ENCODE data around the gene CMYA5.

Gene CMYA5

DNA sequence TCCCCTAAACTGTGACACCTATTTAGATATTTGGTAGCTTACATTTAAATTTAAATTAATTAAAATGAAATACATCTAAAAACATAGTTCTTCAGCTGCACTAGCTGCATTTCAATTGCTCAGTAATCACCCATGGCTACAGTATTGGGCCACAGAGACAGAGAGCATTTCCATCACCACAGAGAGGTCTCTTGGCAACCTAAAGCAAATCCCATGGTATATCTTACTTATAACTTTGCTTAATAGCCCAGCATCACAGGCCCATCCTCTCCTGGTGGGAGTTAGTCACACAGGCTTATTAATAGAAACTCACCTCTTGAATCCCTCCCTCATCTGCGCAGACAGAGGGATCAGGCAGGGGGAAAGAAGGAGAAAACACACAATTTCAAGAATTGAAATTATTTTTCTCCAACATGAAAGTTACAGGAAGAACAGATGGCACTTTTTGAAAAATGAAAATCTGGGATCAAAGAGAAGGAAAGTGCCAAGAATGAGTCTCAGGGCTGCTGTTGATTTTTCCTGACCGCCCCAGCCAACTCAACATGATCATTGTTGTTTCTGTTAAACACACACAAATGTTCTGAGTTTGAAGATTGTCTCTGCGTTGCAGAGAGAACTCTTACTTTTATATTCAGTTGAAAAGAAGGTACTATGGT lies 144.6 kb downstream of the CMYA5 start:
- H3K36me3 ChIP-seq (ENCODE audit: control insufficient read depth, insufficient read depth, low read length) = no peaks in the 10 kb centered on the region
- no peak overlapping the region for H3K4me3 ChIP-seq (ENCODE audit: low read length)
- no peak for DNase-seq (ENCODE audit: low read depth, low spot score)
- H3K9me3 ChIP-seq (ENCODE audit: control insufficient read depth, insufficient read depth, low read length) = no peaks in the 10 kb centered on the region
- H3K27me3 ChIP-seq (ENCODE audit: control insufficient read depth, insufficient read depth, low read length) = no peaks in the 10 kb centered on the region
- H3K27ac ChIP-seq (ENCODE audit: low read length) = no peak overlapping the region
- no CpG with 5 or more reads among the region's 3 CpGs for WGBS (ENCODE audit: insufficient coverage, insufficient read length)
- no peaks in the 10 kb centered on the region for H3K4me1 ChIP-seq (ENCODE audit: control insufficient read depth, insufficient read depth, low read length)

DNA sequence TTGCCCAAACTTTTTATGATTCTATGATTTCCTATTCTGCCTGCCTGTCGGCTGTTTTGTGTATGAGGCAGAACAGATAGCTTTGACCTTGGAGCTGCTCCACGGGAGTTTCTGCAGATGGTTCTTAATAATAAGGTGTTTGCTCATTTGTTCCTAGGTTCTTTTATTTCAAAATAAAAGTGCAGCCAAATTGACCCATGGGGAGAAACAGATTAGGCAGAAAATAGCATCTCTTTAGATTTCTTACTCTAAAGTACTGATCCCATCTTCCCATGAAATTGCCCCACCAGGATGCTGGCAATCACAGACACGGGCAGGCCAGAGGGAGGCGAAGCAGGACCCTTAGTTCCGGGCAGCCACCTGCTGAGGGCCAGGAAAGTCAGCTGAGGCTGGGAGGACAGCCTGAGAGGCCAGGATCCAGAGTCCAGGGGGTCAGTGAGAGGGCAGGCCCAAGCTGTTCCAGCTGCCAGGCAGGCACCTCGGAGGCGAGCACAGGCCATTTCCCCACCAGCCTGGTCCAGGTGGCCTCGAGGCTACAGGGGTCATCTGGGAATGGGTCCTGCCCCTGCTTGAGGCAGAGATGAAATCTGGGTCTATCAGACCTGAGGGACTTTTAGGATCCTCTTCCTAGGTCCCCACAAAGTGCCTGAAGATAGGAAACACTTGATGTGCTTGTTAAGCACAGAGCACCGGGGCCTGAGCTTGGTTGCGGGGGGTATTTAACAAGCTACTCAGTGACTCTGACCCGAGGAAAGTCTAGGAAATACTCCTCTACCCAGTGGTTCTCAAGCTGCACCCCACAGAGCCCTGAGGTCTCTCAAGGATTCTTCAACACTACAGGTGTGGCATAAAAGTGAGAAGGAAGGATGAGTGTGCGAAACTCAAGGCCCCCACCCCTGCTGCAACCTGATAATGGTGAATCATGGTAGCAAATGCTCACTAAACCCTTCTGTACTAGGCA lies 145.4 kb downstream of the CMYA5 start:
- Histone ChIP-seq H3K4me3 (ENCODE audit: low read length) (no peak overlapping the region), H3K27me3 (ENCODE audit: control insufficient read depth, insufficient read depth, low read length) (no peaks in the 10 kb centered on the region), H3K36me3 (ENCODE audit: control insufficient read depth, insufficient read depth, low read length) (no peaks in the 10 kb centered on the region), H3K4me1 (ENCODE audit: control insufficient read depth, insufficient read depth, low read length) (no peaks in the 10 kb centered on the region), H3K27ac (ENCODE audit: low read length) (no peak overlapping the region), H3K9me3 (ENCODE audit: control insufficient read depth, insufficient read depth, low read length) (no peaks in the 10 kb centered on the region)
- no CpG with 5 or more reads among the region's 12 CpGs for WGBS (ENCODE audit: insufficient coverage, insufficient read length)
- DNase-seq (ENCODE audit: low read depth, low spot score) = no peak

DNA sequence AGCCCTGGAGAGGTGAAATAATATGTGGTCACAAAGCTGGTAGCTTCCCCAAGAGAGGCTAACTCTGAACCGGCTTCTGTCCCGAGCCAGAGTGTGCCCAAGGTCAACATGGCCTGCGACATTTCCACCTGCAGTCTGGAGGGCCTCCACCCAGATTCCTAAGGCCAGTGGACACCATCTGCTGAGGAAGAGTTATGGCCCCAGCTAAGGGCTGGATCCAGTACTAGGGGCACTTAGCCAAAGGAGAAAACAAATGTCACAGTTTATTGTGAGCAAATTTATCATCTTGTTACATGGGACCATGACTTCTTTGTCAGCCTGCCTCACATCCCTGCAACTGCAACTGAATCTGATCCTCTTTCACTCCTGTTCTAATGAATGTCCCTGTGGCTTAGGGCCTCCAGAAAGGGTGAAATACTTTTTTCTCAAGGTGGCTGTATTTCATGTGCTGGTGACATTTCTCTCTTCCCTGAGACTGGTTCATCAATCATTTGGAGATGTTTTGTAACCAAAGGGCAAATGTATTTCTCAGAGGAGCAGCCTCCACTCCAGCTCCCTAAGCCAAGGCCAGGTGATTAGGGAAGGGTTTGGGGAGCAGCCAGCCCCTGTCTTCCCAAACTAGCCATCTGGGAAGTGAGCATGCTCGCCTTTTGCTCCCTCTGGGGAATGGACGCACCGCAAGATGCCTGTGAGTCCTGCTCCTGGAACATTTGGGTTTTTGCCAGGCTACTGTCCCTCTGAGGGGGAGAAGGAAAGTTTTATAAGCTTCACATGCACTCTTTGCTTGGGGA lies 148.3 kb downstream of the CMYA5 start:
- H3K4me1 ChIP-seq (ENCODE audit: control insufficient read depth, insufficient read depth, low read length) = no peaks in the 10 kb centered on the region
- H3K4me3 ChIP-seq (ENCODE audit: low read length) = no peak overlapping the region
- WGBS (ENCODE audit: insufficient coverage, insufficient read length) = no CpG with 5 or more reads among the region's 6 CpGs
- no peak overlapping the region for H3K27ac ChIP-seq (ENCODE audit: low read length)
- H3K36me3 ChIP-seq (ENCODE audit: control insufficient read depth, insufficient read depth, low read length) = no peaks in the 10 kb centered on the region
- no peaks in the 10 kb centered on the region for H3K9me3 ChIP-seq (ENCODE audit: control insufficient read depth, insufficient read depth, low read length)
- no peaks in the 10 kb centered on the region for H3K27me3 ChIP-seq (ENCODE audit: control insufficient read depth, insufficient read depth, low read length)
- no peak for DNase-seq (ENCODE audit: low read depth, low spot score)

DNA sequence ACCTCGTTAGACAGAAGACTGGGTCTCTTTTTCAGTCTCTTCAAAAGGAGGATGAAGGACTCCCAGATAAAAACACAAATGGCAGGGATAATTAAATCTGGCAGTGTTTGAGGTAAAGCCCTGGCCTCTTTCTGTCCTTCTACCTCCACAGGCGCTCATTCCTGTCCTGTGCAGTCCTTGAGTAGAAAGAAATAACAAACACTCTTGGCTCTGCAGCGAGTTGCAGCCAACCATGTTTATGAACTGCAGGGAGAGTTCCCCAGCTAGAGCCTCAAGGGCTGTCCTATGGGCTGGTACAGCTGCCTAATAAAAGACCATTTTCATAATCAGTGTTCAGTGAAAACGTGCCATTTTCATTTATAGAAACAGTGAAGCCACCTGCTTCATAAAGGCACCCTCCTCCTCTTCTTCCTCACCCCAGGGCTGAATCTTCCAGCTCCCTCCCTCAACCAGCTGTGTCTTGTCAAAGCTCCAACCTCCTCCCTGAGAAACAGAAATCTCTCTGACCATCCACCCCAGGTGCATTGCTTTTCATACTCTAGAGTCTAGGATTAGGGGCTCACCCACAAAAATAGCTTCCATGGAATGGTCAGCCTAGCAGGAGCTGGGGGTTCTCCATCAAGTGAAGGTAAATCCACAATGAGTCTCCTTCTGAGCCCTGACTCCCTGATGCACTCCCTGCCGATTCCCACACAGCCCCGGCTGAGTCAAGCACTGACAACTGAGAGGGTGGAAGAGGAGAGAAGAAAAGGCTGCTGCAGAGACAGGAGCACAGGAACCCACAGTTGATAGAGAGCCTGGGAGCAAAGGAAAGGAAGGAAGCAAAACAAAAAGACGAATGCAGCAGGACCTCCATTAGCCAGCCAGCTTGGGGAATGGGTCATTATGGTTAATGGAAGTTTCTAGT lies 150.7 kb downstream of the CMYA5 start:
- H3K4me1 ChIP-seq (ENCODE audit: control insufficient read depth, insufficient read depth, low read length) = no peaks in the 10 kb centered on the region
- no peaks in the 10 kb centered on the region for H3K36me3 ChIP-seq (ENCODE audit: control insufficient read depth, insufficient read depth, low read length)
- H3K4me3 ChIP-seq (ENCODE audit: low read length) = no peak overlapping the region
- H3K27ac ChIP-seq (ENCODE audit: low read length) = no peak overlapping the region
- no peak for DNase-seq (ENCODE audit: low read depth, low spot score)
- H3K9me3 ChIP-seq (ENCODE audit: control insufficient read depth, insufficient read depth, low read length) = no peaks in the 10 kb centered on the region
- WGBS (ENCODE audit: insufficient coverage, insufficient read length) = no CpG with 5 or more reads among the region's 7 CpGs
- no peaks in the 10 kb centered on the region for H3K27me3 ChIP-seq (ENCODE audit: control insufficient read depth, insufficient read depth, low read length)

DNA sequence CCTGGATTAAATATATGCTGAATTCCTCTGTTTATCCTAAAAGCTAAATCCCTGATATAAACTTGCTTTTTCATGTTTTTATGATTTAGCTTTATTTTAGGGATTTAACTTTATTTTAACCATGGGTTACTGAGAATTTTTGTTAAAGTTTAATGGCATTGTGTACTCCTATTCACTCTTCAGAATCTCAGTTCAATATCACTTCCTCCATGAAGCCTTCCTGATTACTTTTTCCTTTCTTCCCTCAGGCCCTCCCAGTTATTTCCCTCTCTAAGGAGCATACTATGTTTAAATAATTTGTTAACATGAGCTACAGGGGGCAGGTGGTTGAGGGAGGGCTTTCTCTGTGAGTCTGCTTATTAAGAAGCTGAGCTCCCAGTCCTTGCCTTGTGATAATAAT lies 151.5 kb downstream of the CMYA5 start:
- no peaks in the 10 kb centered on the region for H3K4me1 ChIP-seq (ENCODE audit: control insufficient read depth, insufficient read depth, low read length)

DNA sequence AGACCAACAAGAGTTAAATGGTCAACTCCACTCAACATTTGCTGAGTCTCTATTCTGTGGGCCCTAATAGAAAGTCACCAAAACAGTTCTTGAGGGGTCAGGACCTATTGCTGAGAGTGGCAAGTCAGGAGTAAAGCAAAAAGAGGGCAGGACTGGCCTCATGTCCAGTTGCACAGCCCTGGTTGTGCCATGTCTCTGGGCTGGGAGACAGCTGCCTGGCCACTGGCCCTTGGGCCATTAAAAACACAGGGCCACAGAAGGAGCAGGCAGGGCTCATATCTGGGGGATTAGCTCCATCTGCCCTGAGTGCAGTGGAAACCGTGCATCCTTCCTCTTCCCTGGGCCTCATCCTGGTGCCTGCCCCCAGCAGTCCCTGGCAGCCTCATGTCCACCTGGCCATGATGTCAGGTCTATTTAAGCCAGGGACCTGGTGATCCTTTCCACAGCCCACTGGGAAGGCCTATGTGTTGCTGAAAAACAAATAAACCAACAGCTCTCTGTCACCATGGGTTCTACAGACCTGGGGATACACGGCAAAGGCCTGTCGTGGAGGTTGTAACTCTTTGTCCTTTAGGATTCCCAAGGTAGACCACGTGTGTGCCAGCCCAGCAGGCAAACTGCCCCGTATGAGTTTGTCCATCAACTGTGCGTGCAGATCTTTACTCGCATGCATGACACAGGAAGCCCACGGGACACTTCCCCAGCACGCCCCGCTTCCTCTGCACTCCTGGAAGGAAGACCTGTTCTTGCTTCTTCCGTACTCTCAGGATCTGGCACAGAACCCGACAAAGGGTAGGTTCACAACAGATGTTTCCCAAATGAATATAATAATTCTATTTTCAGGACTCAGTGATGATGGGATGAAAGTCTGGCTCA lies 152.6 kb downstream of the CMYA5 start:
- no peaks in the 10 kb centered on the region for H3K36me3 ChIP-seq (ENCODE audit: control insufficient read depth, insufficient read depth, low read length)
- H3K27me3 ChIP-seq (ENCODE audit: control insufficient read depth, insufficient read depth, low read length) = no peaks in the 10 kb centered on the region
- H3K4me1 ChIP-seq (ENCODE audit: control insufficient read depth, insufficient read depth, low read length) = no peaks in the 10 kb centered on the region
- H3K9me3 ChIP-seq (ENCODE audit: control insufficient read depth, insufficient read depth, low read length) = no peaks in the 10 kb centered on the region
- H3K27ac ChIP-seq (ENCODE audit: low read length) = no peak overlapping the region
- DNase-seq (ENCODE audit: low read depth, low spot score) = no peak
- WGBS (ENCODE audit: insufficient coverage, insufficient read length) = no CpG with 5 or more reads among the region's 12 CpGs
- H3K4me3 ChIP-seq (ENCODE audit: low read length) = no peak overlapping the region

More for the DNA sequence above, 151.5 kb downstream of the CMYA5 start:
- no peak for DNase-seq (ENCODE audit: low read depth, low spot score)
- Histone ChIP-seq H3K27me3 (ENCODE audit: control insufficient read depth, insufficient read depth, low read length) (no peaks in the 10 kb centered on the region), H3K27ac (ENCODE audit: low read length) (no peak overlapping the region), H3K36me3 (ENCODE audit: control insufficient read depth, insufficient read depth, low read length) (no peaks in the 10 kb centered on the region), H3K9me3 (ENCODE audit: control insufficient read depth, insufficient read depth, low read length) (no peaks in the 10 kb centered on the region), H3K4me3 (ENCODE audit: low read length) (no peak overlapping the region)

DNA sequence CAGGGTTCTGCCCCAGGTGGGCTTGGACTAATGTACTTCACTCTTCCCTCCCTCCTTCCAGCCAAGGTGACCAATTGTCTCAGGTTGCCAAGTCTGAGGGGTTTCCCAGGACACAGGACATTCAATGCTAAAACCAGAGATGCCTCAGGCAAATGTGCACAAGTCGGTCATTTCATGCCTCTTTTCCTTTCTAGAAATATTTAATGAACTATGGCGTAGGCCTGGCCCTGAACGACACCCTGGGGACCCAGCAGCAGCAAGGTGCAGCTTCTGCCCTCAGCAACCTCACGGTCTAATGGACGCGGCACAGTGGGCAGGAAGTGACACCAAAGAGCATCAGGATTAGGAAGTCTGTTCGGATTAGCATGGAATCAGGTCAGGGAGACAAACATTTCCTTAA lies 153.4 kb downstream of the CMYA5 start:
- H3K4me1 ChIP-seq (ENCODE audit: control insufficient read depth, insufficient read depth, low read length) = no peaks in the 10 kb centered on the region
- H3K9me3 ChIP-seq (ENCODE audit: control insufficient read depth, insufficient read depth, low read length) = no peaks in the 10 kb centered on the region
- H3K36me3 ChIP-seq (ENCODE audit: control insufficient read depth, insufficient read depth, low read length) = no peaks in the 10 kb centered on the region
- no peak for DNase-seq (ENCODE audit: low read depth, low spot score)
- H3K4me3 ChIP-seq (ENCODE audit: low read length) = no peak overlapping the region
- WGBS (ENCODE audit: insufficient coverage, insufficient read length) = no CpG with 5 or more reads among the region's 7 CpGs
- H3K27me3 ChIP-seq (ENCODE audit: control insufficient read depth, insufficient read depth, low read length) = no peaks in the 10 kb centered on the region
- no peak overlapping the region for H3K27ac ChIP-seq (ENCODE audit: low read length)

DNA sequence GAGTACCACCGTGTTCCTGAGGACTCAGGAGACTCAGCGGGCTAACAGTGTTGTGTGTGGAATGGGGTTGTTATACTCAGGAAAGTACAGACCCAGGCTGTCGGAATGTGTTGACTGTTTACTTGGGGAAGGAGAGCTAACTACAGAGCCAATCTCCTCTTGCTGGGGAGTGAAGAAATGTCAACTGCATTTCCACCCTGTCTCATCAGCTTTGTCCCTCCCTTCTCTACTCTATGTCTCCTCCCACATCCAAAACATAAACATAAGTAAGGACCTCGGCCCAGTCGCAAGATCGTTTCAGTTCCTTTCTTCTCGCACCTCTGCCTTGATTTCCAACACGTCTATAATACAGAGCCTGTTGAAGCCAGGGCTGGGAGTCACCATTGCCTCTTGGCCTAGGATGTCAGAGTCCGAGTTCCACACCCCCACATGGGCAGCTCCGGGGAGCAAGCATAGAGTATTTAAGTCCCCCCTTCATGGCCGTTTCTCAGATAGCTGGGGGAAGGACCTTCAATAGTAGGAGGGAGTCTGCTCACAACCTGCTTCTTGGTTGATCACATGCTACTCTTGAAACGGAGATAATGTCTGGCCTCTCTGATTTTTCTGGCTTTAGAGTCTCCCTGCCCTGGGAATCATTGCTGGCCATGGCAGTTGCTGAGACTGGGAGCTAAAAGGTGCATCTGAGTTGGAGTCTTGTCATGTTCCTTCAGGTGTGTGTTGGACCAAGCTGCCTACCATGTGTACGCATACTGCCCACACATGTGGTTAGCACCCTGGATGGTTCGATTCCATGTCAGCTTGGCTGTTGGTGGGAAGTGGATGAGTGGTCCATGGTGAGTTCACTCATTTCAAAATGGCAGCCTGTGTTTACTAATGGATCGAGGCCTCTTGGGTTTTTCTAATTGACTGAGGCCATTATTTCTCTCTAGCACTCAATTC lies 154.1 kb downstream of the CMYA5 start:
- Histone ChIP-seq H3K9me3 (ENCODE audit: control insufficient read depth, insufficient read depth, low read length) (no peaks in the 10 kb centered on the region), H3K4me1 (ENCODE audit: control insufficient read depth, insufficient read depth, low read length) (no peaks in the 10 kb centered on the region), H3K36me3 (ENCODE audit: control insufficient read depth, insufficient read depth, low read length) (no peaks in the 10 kb centered on the region), H3K27ac (ENCODE audit: low read length) (no peak overlapping the region), H3K27me3 (ENCODE audit: control insufficient read depth, insufficient read depth, low read length) (no peaks in the 10 kb centered on the region), H3K4me3 (ENCODE audit: low read length) (no peak overlapping the region)
- DNase-seq (ENCODE audit: low read depth, low spot score) = no peak
- no CpG with 5 or more reads among the region's 15 CpGs for WGBS (ENCODE audit: insufficient coverage, insufficient read length)

Data from iPS DF 6.9 (cell line).